Activated CD8-positive, alpha-beta memory T cell treated with anti-CD3 and anti-CD28 coated beads, Interleukin-2, amount 50 U/mL, for 24 hours (primary cell): ENCODE results near the gene MGMT.

ENCODE experiments used
- DNase-seq: peaks from one replicate; pipeline ENCODE4 v3.0.0-alpha.2; 2020; ENCODE audit errors: extremely low read depth

Gene MGMT

GRCh38 chr10:129622736-129623135, 155.7 kb downstream of the MGMT start:
- DNase-seq, result no peak

GRCh38 chr10:129624526-129624925, 157.5 kb downstream of the MGMT start:
- no peak for DNase-seq

- DNase-seq, result no peak
These were observed 159.3 kb downstream of the MGMT start for GRCh38 chr10:129626309-129626708.

- no peak for DNase-seq
These were observed 159.9 kb downstream of the MGMT start for GRCh38 chr10:129626796-129627435.

- no peak for DNase-seq
These were observed 160.4 kb downstream of the MGMT start for GRCh38 chr10:129627442-129627841.

GRCh38 chr10:129628823-129629222, 161.8 kb downstream of the MGMT start:
- no peak for DNase-seq

- no peak for DNase-seq
These were observed 162.9 kb downstream of the MGMT start for GRCh38 chr10:129629911-129630310.

GRCh38 chr10:129631006-129631405, 164.0 kb downstream of the MGMT start:
- DNase-seq, result no peak

GRCh38 chr10:129631870-129632623, 165.0 kb downstream of the MGMT start:
- DNase-seq, result no peak

- no peak for DNase-seq
These were observed 170.0 kb downstream of the MGMT start for GRCh38 chr10:129637010-129637409.

GRCh38 chr10:129637846-129638245, 170.8 kb downstream of the MGMT start:
- DNase-seq, result no peak

- DNase-seq, result no peak
These were observed 174.3 kb downstream of the MGMT start for GRCh38 chr10:129641351-129641750.

GRCh38 chr10:129641982-129642381, 174.9 kb downstream of the MGMT start:
- DNase-seq, result no peak

- no peak for DNase-seq
These were observed 175.4 kb downstream of the MGMT start for GRCh38 chr10:129642427-129642826.

- no peak for DNase-seq
These were observed 176.2 kb downstream of the MGMT start for GRCh38 chr10:129643266-129643665.

GRCh38 chr10:129645487-129645886, 178.4 kb downstream of the MGMT start:
- no peak for DNase-seq

GRCh38 chr10:129646973-129647372, 179.9 kb downstream of the MGMT start:
- DNase-seq, result no peak

GRCh38 chr10:129647590-129647989, 180.5 kb downstream of the MGMT start:
- no peak for DNase-seq

GRCh38 chr10:129648856-129649255, 181.8 kb downstream of the MGMT start:
- no peak for DNase-seq

- DNase-seq, result no peak
These were observed 185.0 kb downstream of the MGMT start for GRCh38 chr10:129652021-129652420.

GRCh38 chr10:129652521-129653201, 185.6 kb downstream of the MGMT start:
- DNase-seq, result no peak

GRCh38 chr10:129653428-129653827, 186.4 kb downstream of the MGMT start:
- DNase-seq, result no peak

GRCh38 chr10:129653861-129654260, 186.8 kb downstream of the MGMT start:
- no peak for DNase-seq
